K562 (cell line): ENCODE data around the gene UNC93B1. TPM values are rescaled to one million over a fixed set of nuclear protein-coding genes. Genes with fewer than 3 reads are reported as not detected.

ENCODE experiments used
- ERF ChIP-seq: fragments of 450-650 bp; formaldehyde crosslinking; IDR thresholded peaks from 2 replicates; pipeline ENCODE4 v1.4.0; 2020; ENCODE audit warnings: mild to moderate bottlenecking, mixed read lengths
- ETV1 ChIP-seq: fragments of 450-650 bp; conservative IDR thresholded peaks from 2 replicates; pipeline ENCODE4 v1.6.1; 2016; ENCODE audit warnings: missing genetic modification characterization, control low read depth, low read depth, missing compliant biosample characterization
- ETV6 ChIP-seq, 3 experiments: fragments of 150-350 bp in 1 of 3; sonication (generic) in 1 of 3; formaldehyde crosslinking in 1 of 3; IDR thresholded peaks; 2 replicates each; pipeline versions ENCODE4 v1.6.1 to v1.8.0; 2014 to 2022; ENCODE audit warnings: borderline replicate concordance in 2 of 3, low read depth in 2 of 3, antibody characterized with exemption in 1 of 3, low read length in 1 of 3, mild to moderate bottlenecking in 1 of 3, missing genetic modification reagents in 1 of 3
- FIP1L1 ChIP-seq: fragments of 200-400 bp; formaldehyde crosslinking; IDR thresholded peaks from 2 replicates; pipeline ENCODE4 v1.6.1; 2018; ENCODE audit warnings: mild to moderate bottlenecking, low read depth, low read length; ENCODE audit not compliant: poor library complexity, severe bottlenecking
- FOXM1 ChIP-seq, 2 experiments: fragments of 450-650 bp in 1 of 2; sonication (generic) in 1 of 2; formaldehyde crosslinking in 1 of 2; IDR thresholded peaks; 2 replicates each; pipeline versions ENCODE4 v1.6.1 to v1.9.0; 2017 to 2022; ENCODE audit warnings: low read depth in 2 of 2, mild to moderate bottlenecking in 2 of 2, missing genetic modification reagents in 1 of 2, moderate library complexity in 1 of 2
- HMGN3 ChIP-seq: IDR thresholded peaks from 2 replicates; pipeline ENCODE4 v1.6.1; 2011; ENCODE audit warnings: borderline replicate concordance, low read depth, mild to moderate bottlenecking, mixed read lengths, low read length; ENCODE audit not compliant: insufficient read length; ENCODE audit errors: extremely low read depth
- KDM5B ChIP-seq: fragments of 200-600 bp; sonication (generic); IDR thresholded peaks from 2 replicates; pipeline ENCODE4 v1.6.1; 2012; ENCODE audit warnings: low read depth, mild to moderate bottlenecking, moderate library complexity, low read length, control low read depth, inconsistent platforms; ENCODE audit not compliant: insufficient replicate concordance
- MAX ChIP-seq: sonication (generic); formaldehyde crosslinking; IDR thresholded peaks from 2 replicates; pipeline ENCODE4 v1.9.0; 2022; ENCODE audit warnings: mild to moderate bottlenecking, missing genetic modification reagents
- MAZ ChIP-seq, 2 experiments: fragments of 450-650 bp in 1 of 2; sonication (generic) in 1 of 2; formaldehyde crosslinking; IDR thresholded peaks in 1 of 2; conservative IDR thresholded peaks in 1 of 2; 2 replicates each; pipeline versions ENCODE4 v1.4.0 to v1.5.0; 2020; ENCODE audit warnings: mild to moderate bottlenecking in 1 of 2, missing genetic modification reagents in 1 of 2
- SMARCB1 ChIP-seq: IDR thresholded peaks from 2 replicates; pipeline ENCODE4 v1.6.1; 2011; ENCODE audit warnings: improper control_type of control experiment, low read depth; ENCODE audit not compliant: insufficient read length
- TOE1 ChIP-seq, 2 experiments: fragments of 450-650 bp in 1 of 2; sonication (generic) in 1 of 2; formaldehyde crosslinking in 1 of 2; IDR thresholded peaks; 2 replicates each; pipeline versions ENCODE4 v1.7.1 to v1.8.0; 2016 to 2022; ENCODE audit warnings: borderline replicate concordance in 2 of 2, mild to moderate bottlenecking in 2 of 2, antibody characterized with exemption in 1 of 2, inconsistent platforms in 1 of 2, low read depth in 1 of 2, missing genetic modification reagents in 1 of 2, moderate library complexity in 1 of 2
- UBTF ChIP-seq, 2 experiments: IDR thresholded peaks; 2 replicates each; pipeline ENCODE4 v1.6.1; 2012; ENCODE audit warnings: improper control_type of control experiment in 2 of 2, low read depth in 2 of 2, low read length in 2 of 2, borderline replicate concordance in 1 of 2
- ZNF174 ChIP-seq: fragments of 250-450 bp; sonication (Bioruptor Pico); IDR thresholded peaks from 2 replicates; pipeline ENCODE4 v1.4.0; 2020; ENCODE audit warnings: mild to moderate bottlenecking
- ZNF408 ChIP-seq: fragments of 250-450 bp; sonication (Bioruptor Pico); IDR thresholded peaks from 2 replicates; pipeline ENCODE4 v1.4.0; 2020; ENCODE audit warnings: low read depth, mild to moderate bottlenecking, moderate library complexity
- ZNF609 ChIP-seq: sonication (generic); formaldehyde crosslinking; IDR thresholded peaks from 2 replicates; pipeline ENCODE4 v1.8.1; 2023; ENCODE audit warnings: missing genetic modification reagents, mild to moderate bottlenecking, borderline replicate concordance
- polyA plus RNA-seq, 8 experiments: library from polyadenylated mRNA; depleted of rRNA in 4 of 8; stranded (reverse) in 5 of 8; unstranded in 3 of 8; fragments of >200 nt; fragmentation: Nextera tagmentation in 2 of 8; fragmentation: Illumina TruSeq in 1 of 8; extraction: Ambion mirVana in 2 of 8; extraction: Trizol in 1 of 8; gene quantifications; 2 replicates each; pipeline versions ENCODE4 v1.2.1 to v1.2.3, GENCODE V29; 2011 to 2014; ENCODE audit warnings: inconsistent platforms in 1 of 8, missing spikeins in 1 of 8
- total RNA-seq, 7 experiments: library from RNA; depleted of rRNA in 6 of 7; stranded (reverse); fragments of >200 nt in 6 of 7; fragmentation: Illumina TruSeq in 2 of 7; extraction: Trizol in 2 of 7; gene quantifications; 2 replicates each; pipeline versions ENCODE4 v1.2.1 to v1.2.3, GENCODE V29; 2011 to 2021; ENCODE audit warnings: low replicate concordance in 1 of 7

Gene UNC93B1
- total and polyA plus RNA-seq, 9 of the 15 experiments (the other 6 are each of a cell fraction or from before 2014, with no cell fraction given) = 0.10 to 13.6 (median 6.5) TPM

GRCh38 chr11:68003846-68004550, at the start of gene UNC93B1 (continued):
- TF ChIP-seq ZNF609 (CRISPR knock-in tag) (no peak), SMARCB1 (no peak), UBTF (IDR thresholded peaks at IDR 0.05; ENCODE audit: borderline replicate concordance in 1 of 2, low read depth in 2 of 2, low read length in 2 of 2) (0 out of 4 replicates have a peak, but pooled peaks of 1 of the 2 experiments have one; percentile 50), FIP1L1 (no peak), FOXM1 (IDR thresholded peaks at IDR 0.05; ENCODE audit: low read depth) (0 out of 2 replicates have a peak, but pooled peaks have one; percentile 21), FOXM1 (CRISPR knock-in tag; IDR thresholded peaks at IDR 0.05; ENCODE audit: low read depth) (no peak), ERF (no peak), ZNF174 (CRISPR knock-in tag) (no peak), HMGN3 (peak; percentile 55), TOE1 (IDR thresholded peaks at IDR 0.05; ENCODE audit: borderline replicate concordance) (peak; percentile 42; the same call in 1 of the 2 replicates), TOE1 (CRISPR knock-in tag; IDR thresholded peaks at IDR 0.05; ENCODE audit: borderline replicate concordance, low read depth) (no peak), KDM5B (peak; percentile 52), ZNF408 (CRISPR knock-in tag) (no peak), MAZ (CRISPR knock-in tag; conservative IDR thresholded peaks at IDR 0.05 in 1 of 2, IDR thresholded peaks at IDR 0.05 in 1 of 2) (peak; percentile 57 to 67), ETV6 (IDR thresholded peaks at IDR 0.05; ENCODE audit: borderline replicate concordance in 1 of 2, low read depth in 2 of 2, low read length in 1 of 2) (no peak), ETV6 (CRISPR knock-in tag; IDR thresholded peaks at IDR 0.05; ENCODE audit: borderline replicate concordance) (no peak), MAX (peak; percentile 74), ETV1 (tag) (no peak)
